Measurements from ENCODE around the gene CDKN1C.
A peak's percentile ranks its signal among the peaks of the same experiment; 100 is the strongest.

Gene CDKN1C

DNA sequence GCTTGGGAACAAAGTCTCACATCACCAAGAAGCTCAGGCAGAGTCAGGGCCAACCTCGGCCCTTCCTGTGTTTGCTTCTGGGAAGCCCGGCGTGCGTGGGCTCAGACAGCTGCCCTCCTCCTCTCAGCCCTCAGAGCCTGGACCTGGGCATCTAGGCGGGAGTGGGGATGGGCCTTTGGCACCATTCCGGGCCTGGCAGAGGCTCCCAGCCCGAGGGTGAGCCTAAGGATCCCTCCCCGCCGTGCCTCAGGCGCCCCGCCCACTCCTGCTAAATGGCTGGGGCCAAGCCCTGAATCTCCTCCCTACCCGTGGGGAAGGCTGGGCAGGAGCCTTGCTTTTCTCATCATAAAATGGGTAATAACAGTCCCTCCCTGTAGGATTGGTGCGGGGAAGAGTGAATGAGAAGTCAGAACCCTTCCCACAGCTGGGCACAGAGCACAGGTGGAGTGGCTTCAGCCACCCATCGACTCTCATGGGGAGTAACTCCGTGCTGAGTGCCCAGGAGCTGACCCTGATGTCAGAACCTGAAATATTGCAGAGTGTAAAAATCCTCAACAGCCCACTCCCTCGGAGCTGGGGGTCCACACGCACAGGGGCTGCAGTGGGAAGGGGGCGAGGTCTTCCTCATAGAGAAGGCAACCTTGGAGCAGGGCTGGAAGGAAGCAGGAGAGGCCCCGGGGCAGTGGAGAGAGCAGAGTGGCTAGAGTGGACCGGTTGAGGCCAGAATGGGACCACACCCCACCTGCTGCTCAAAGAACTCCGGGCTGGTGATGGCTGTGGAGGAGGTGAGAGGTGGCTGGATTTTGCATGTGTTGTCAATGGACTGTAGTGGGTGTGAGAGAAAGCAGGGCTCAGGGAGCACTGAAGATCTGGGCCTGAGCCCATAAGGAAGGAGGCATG is 18.8 kb upstream of the CDKN1C start:
- no peak for DNase-seq

DNA sequence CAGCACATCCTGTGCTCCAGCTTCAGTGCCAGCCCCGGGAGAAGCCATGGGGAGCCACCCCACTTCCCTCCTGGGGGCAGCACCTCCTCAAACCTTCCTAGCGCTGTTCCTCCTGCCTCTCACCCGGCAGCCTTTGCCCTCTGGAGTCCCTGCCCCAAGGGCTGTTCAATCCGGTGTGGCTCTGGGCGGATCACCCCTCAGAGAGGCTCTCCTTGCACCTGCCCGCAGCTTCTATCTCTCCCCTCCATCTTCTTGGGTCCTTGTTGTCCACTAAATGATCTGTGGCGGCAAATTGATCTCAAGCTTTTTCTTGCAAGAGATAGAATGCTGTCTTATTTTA is 18.1 kb upstream of the CDKN1C start:
- no peak for DNase-seq

DNA sequence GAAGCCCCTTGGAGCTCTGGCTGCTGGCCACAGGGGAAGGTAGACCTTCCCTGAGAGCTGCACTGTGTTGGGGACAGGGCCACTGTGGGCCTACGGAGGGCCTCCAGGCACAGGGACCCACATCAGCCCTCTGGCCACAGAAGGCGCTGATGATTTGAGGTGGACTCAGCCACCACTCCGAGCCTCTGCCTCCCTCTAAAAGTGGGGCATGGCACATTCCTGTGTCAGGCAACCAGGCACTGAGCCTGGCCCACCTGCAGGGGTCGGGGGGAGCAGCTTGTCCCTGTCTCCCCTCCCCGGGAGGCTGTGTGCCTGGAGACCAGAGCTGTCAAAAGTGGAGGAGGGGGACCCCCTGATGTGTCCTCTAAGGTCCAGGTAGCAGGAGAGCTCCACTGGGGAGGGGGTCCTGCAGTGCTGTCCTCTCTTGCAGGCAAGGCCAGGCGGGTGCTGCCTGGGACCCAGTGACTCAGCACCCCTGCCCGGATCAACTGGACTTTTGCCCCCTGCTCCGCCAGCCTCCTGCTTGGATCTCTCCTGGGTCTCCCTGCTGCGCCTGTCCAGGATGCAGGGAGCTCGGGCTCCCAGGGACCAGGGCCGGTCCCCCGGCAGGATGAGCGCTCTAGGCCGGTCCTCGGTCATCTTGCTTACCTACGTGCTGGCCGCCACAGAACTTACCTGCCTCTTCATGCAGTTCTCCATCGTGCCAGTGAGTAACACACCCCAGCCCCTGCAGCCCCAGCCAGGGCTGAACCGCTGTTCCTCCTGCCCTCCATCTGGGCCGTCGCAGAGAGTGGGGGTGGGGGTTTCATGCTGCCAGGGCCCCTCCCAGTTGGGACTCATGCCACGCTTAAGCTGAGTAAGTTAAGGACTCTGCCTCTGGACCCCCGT is 17.5 kb upstream of the CDKN1C start:
- DNase-seq: no peak

DNA sequence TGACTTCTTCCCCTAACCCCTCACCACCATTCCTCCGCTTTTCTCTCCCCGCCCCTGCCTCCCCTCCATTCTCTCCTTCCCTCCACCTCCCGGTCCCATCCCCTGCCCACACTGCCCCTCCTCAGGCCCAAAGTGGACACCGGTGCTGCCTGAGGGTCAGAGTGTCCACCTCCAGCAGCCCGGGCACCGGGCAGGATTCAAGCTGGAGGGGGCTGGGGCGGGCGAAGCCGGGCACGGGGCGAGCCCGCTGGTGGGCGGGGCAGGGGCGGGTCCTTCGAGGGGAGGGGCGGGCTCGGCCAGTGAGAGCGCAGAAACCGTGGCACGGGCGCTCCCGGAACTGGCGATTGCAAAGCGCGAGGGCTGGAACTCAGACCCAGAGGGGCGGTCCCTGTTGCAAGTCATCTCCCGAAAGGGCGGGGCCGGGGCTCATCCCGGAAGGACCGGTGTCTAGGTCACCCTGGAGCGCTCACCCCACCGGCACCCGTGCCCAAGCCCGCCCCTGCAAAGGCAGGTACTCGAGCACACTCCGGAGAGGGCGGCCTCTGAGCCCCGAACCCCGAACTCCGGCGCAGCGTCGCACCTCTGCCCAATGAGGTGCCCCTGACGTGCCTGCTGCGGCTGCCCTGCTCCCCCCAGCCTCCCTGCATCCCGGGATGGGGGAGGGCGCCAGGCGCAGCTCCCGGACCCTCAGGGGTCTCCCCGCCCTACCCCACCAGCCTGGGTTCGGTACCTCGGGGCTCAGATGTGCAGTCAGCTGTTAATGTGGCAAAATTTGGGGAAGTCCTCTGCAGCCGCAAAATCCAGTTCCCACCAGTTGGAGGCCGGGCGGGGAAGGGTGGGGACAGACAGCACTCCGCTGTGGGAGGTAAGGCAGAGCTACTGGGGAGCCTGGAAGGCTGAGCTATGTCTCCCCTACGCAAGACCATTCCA is 16.5 kb upstream of the CDKN1C start:
- DNase-seq: peak; percentile 97

DNA sequence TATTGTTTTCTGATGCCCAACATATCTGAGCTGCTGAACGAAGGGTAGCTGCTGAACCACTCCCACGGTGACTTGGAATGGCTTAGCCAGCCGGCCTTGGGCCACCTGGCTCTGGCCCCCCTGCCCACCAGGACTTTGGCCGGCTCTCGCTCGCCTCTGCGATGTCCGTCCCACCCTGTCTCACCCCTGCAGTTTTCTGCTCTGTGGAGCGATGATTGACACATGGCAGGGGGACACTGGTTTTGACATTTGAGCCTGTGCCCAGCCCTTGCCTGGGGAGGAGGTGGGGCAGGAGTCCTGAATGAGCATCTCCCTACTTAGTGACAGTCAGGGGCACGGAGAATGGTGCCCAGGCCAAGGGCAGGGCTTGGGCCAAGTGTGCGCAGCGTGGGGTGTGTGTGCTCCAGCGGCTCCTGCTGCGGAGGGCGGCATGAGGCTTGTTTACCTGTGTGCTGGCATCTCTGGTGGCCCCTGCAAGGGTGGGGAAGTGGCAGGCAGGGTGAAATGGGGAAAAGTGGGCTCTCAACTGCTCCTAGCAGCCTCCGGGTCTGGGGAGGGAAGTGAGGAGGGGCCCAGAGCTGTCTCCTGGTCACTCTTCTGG is 15.7 kb upstream of the CDKN1C start:
- DNase-seq: no peak

DNA sequence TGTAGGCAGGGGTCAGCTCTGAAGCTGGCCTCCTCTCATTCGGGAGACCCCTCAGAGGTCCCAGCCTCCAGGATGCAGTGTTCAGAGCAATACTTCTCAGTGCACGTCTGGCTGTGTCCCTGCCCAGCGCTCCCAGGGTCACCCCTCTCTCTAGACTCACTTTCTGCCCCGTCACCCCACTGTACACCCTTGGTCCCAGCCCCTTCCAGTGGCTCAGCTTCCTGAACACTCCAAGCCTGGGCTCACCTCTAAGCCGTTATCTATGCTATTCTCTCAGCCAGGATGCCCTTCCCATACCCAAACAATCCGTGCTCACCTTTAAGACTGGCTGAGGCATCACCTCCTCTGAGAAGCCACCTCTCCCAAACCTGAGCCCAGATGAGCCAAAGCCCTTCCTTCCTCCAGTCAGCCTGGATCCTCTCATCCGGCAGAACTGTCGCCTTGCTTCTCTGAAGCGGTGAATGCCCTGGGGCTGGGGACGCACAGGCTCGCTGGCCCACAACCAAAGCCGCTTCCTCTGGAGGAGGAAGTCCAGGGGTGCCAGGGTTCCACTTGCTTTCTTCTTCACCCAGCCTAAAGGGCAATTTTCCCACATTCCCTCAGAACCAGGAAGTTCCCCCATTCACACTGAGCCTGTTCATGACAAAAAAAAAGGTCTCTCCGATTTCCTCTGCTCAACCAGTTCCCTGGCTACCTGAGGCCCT is 13.7 kb upstream of the CDKN1C start:
- no peak for DNase-seq

DNA sequence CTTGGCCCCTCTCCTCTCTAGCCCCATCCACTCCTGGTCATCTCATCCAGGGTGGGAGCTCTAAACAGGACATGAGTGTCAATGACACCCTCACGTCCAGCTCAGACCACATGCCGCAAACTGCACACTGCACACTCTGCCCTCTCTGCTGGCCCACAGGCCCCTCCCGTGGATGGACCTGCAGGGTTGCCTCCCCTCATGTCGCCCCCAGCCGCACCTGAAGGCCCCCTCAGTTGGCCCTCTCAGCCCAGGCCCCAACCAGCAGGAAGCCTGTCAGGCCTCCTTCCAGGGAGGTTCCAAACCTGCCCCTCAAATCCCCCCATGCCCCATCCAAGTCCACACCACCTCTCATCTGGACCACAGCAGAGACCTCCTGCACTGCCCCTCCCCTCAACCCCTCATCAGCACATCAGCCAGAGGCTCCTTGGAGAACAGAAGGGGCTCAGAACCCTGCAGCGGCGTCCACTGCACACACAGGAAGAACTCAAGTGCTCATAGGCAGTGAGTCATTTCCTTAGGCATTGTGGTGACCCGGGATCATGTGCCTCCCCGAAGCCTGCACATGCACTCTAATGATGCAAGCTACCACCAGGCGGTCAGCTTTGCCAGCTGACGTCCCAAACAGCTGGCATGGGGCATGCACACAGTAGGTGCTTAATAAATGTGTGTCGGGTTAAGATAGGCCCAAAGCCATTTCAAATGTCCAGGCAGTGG is 12.9 kb upstream of the CDKN1C start:
- DNase-seq: peak; percentile 71

DNA sequence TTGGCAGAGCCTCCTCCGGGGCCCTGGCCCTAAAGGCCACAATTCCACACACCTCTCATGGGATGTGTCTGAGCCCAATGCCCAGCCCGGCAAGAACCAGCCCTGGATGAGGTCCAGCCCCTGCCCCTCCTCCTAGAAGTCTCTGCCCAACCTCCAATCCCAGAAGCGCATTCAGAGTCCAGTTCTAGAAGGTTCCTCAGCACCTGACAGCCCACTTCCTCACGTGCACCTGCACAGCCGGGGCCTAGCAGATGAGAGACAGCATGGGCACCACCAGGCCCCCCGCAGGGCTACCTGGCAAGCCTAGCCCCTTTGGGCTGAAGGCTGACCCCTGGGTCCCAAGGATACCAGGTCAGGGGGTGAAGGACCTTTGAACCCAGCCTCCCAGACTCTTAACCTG is 11.5 kb upstream of the CDKN1C start:
- DNase-seq: no peak

DNA sequence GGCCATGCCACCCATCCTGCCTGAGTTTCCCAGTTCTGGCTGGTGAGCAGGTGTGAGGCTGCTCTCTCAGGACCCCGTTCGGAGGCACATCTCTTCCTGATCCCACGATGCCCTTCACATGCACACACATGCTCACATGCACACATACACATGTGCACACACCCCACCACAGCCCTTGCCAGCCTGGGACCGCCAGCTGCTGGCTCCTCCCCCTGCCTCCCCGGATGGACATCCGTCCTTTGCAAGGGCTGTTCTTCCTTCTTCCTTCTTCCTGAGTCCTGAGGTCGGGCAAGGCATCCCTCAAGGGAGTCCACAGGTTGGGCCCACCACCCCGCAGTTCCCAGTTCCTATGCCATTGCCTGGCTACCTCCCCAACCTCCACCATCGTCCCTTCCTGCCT is 10.5 kb upstream of the CDKN1C start:
- no peak for DNase-seq

DNA sequence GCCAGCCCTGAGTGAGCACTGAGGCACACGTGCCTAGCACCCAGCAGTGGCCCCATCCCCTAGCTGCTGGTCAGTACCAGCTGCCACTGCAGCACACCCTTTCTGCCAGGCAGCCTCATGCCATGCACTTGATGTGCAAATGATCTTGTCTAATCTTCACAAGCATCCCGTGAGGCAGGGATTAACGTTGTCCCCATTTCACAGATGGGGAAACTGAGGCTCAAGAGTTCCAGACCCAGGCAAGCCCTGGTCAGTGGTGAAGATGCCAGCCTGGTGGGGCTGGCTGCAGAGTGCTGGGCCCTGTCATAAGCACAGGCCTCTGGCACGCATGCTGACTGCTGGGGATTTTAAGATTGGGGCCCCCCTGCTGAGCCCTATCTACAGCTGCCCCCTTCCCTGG is 8.4 kb upstream of the CDKN1C start:
- DNase-seq: no peak

DNA sequence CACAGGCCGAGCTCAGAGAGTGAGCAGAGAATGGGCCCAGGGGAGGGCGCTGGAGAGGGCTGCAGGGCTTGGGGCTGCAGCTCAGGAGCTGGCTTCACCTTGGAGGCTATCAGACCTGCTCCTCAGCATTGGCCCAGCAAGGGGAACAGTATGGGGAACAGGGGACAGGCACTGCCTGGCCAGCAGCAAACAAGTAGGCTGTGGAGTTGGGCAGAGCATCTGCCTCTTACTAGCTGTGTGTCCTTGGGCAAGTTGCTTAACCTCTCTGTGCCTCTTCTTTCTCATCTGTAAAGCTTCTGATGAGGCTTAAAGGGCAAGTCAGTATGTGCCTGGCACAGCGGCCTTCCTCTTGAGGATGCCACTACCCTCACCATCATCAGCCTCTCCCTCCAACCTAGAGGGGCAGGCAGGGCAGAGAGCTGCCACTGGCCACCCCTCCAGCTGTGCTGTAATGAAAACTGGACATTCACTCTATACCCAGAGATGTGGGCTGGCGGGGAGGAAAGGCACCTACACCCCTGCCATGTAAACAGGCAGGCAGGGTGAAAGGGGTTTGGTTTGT is 7.5 kb upstream of the CDKN1C start:
- DNase-seq: peak; percentile 67

DNA sequence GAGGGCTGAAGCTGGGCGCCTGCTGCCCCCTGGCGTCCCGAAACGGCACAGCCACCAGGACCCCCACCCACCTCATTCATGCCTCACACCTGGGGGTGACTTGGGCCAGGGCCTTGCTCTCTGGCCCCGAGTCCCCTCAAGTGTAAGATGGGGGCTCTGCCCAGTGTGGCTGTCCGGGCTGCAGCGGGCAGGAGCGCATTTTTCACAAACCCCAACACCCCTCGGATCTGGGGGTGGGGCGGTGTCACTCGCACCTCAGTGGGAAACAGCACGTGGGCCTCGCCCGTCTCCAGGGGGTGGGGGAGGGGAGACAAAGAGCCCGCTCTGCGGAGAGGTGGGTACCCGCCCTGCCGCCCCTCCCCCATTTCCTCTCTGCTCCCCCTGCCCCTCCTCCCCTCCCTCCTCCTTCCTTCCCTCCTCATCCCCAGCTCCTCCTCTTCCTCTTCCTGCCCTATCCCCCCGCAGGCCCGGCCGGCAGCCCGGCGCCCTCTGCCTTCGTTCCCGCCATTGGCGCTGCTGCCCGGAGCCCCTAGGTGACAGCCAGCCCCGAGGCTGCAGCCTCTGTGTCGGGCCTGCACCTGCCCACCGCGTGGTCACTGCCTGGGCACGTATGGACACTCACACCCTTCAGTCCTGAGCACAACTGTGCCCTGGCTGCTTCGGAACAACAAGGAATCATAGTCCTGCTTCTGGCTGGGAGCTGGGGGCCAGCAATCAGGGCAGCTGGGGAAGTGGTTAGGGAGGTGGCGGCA is 6.8 kb upstream of the CDKN1C start:
- peak; percentile 80 for DNase-seq

DNA sequence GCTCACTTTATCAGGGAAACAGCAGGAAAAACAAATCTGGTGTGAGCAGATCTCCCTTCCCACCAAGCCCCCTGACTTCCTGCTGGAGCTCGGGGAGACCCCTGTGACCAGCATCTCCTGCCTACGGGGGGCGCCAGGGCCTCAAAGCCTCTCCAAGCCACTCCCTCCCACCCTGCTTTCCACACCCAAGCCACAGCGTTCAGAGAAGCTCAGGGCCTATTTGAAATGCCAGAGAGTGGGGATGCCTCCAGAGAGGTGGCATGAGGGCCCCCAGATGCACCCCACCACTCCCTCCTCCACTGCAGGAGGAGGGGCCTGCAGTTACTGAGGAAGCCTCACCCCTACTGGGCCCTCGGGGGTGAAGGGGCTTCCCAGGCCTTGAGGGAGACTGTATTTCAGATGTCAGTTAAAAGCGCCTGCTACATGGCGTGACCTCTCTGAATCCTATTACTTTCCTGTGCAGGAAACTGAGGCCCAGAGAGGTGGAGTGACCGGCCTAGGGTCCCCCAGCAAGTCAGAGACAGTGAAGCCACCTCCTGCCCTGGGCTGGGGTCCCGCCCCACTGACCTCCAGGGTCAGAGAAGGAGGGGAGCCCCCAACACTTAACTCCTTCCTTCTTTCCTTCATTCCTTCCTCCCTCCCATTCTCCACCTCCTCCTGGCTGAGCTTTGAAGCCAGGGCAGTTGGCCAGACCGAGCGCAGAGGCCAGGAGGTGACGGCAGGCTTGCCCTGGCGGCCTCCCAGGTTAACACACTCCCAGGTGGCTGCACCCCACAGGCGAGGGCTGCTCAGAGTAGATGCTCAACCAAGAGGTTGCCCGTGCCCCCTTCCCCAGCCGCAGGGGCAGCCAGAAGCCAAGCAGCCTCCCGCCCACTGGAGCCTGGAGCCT is 6.0 kb upstream of the CDKN1C start:
- DNase-seq: no peak

DNA sequence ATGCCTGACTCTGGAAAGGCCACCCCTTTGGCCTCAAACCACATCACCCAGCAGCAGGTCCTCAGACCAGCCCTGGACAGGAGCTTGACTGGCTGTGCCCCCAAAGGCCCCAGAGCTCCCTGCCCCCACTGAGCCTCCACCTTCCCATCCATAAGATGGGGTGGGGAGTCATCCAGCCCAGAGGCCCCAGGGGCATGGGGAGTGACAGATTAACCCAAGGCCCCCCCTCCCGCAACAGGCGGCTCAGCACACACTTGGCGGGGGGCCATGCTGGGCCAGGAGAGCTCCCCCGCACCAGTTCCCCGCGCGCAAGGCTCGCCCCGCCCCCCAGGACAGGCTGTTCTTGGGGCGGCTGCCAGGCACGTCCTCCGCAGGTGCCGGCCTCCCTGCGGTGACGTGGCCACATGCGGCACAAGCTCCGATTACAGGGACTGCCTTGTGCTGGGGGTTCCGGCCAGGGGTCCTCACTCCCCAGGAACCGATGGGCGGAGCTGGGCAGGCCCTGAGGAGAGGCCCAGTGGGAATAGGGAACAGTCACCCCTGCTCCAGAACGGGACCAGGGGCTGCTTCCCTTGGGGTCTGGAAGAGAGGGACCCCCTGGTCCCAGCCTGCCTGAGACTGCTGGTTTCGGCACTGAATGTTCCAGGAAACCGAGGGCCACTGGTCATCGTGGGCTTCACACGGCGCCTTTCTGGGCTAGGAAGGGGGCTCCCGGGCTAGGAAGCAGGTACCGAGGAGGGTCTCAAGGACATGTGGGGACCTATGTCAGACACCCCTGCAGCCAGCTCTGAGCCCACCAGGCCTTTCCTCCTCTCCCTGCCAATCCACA is 5.1 kb upstream of the CDKN1C start:
- no peak for DNase-seq

DNA sequence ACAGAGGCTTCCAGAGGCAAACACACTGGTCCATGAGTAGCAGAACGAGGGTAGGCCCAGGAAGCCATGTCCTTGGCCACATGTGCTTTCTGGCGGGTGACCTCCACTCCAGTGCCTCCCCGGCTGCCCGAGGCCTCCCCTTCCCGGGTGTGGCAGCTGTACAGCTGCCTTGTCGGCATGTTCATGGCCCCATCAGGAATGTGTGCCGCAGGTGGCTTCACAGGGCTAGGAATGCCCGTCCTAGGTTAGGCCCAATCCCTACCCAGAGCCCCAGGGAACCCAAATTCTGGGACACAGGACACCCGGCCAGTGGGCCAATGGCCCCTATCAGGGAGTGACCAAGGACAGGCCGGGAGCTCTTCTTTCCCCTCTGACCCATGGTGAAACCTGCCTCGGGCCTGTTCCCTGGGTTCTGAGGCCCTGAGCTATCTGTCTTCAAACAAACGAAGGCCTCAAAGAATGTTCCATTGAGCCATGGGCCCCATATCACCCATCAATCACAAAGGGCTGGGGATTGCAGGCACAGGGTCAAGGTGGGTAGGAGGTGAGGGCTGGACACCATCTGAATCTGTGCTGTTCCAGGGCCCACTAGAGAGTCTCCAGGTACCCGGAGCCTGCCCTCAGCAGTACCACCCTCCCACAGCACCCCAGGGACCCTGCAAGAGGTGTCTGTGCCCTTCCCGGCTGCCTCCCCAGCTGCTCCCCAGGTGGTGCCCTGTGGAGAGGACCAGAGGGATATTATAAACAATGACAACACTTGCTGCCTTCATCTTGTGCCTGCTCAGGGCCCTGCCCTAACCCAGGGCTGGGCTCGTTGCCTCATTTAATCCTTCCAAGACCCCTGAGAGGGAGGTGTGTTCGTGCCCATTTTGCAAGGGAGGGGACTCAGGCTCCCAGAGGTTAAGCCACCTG is 4.0 kb upstream of the CDKN1C start:
- no peak for DNase-seq

DNA sequence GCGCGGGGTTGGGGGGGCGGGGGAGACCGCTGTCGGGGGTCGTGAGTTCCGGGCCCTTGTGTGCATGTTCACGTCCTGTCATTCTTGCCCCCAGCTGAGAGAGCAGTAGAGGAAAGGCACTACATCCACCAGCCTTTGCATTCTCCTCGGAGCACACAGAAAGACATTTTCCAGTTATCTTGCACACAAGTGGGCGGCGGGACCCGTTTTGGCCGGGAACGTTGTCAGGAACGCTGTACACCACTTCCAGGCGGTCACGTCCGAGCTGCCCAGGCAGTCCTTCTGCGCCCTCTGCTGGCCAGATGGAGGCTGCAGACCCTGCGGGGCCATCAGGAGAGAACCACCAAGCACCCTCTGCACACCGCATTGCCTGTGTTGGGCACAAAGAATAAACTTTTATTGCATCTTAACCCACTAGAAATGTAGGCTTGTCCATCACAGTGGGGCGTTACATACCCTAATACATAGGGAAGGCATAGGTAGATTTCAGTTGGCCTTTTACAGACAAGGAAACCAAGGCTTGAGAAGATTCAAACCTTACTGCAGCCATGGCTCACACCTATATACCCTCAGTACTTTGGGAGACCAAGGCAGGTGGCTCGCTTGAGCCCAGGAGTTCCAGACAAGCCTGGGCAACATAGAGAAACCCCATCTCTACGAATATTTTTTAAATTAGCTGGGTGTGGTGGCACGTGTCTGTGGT is 2.8 kb upstream of the CDKN1C start:
- DNase-seq: peak; percentile 96
